ENCODE measurements around the gene BMP2.

DNA sequence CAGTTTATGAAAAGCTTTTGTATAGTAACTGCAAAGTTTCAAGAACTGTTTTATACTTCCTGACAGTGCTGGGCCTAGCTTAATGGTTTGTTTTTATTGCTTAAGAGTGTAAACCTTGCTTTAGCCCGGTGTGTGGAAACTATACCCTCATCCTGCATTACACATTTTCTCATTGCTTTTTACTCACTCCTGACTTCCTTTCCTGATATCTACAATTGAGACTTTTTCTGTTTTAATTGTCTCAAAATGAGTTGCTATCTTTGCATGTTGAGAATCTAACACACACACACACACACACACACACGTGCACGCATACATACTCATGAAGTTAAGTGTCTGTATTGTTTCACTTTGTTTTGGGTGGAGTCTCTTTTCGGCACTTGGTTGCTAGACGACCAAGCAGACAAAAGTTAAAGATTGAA is 16.7 kb downstream of the BMP2 start:
- TF ChIP-seq POLR2A (IDR thresholded peaks at IDR 0.05) (no peak), CTCF (IDR thresholded peaks at IDR 0.05) (no peak)
